CD4-positive, alpha-beta T cell treated with Interleukin-2 at 100 ng/mL for 4 hours (primary cell): ENCODE data around the gene ALDH1A3.

Experiments
- DNase-seq: peaks from one replicate; pipeline ENCODE4 v3.0.0-alpha.2; 2020; ENCODE audit warnings: low spot score

The ALDH1A3 gene

GRCh38 chr15:100902436-100903167, 23.0 kb downstream of the ALDH1A3 start:
- no peak for DNase-seq

GRCh38 chr15:100903168-100903554, 23.5 kb downstream of the ALDH1A3 start:
- DNase-seq, result no peak

GRCh38 chr15:100905850-100906249, 26.2 kb downstream of the ALDH1A3 start:
- no peak for DNase-seq

- no peak for DNase-seq
Observed at GRCh38 chr15:100908466-100908865, 28.8 kb downstream of the ALDH1A3 start.

- DNase-seq, result no peak
Observed at GRCh38 chr15:100909565-100909964, 29.9 kb downstream of the ALDH1A3 start.

- DNase-seq, result no peak
Observed at GRCh38 chr15:100909989-100910955, 30.6 kb downstream of the ALDH1A3 start.

- no peak for DNase-seq
Observed at GRCh38 chr15:100911086-100911485, 31.5 kb downstream of the ALDH1A3 start.

GRCh38 chr15:100913961-100914360, 34.3 kb downstream of the ALDH1A3 start:
- no peak for DNase-seq

- no peak for DNase-seq
Observed at GRCh38 chr15:100914876-100915275, 35.2 kb downstream of the ALDH1A3 start.

GRCh38 chr15:100918034-100918689, 38.5 kb downstream of the ALDH1A3 start:
- DNase-seq, result peak; percentile 44

- DNase-seq, result no peak
Observed at GRCh38 chr15:100918690-100919480, 39.3 kb downstream of the ALDH1A3 start, which contains the start of gene LRRK1. LRRK1 (plus strand) TSS chr15:100919357; CDS start chr15:100924633, 5,276 bp downstream.

- DNase-seq, result no peak
Observed at GRCh38 chr15:100919481-100920405, 40.1 kb downstream of the ALDH1A3 start.

GRCh38 chr15:100920516-100921135, 41.0 kb downstream of the ALDH1A3 start:
- DNase-seq, result no peak

GRCh38 chr15:100922192-100923040, 42.8 kb downstream of the ALDH1A3 start:
- no peak for DNase-seq

GRCh38 chr15:100923076-100923475, 43.4 kb downstream of the ALDH1A3 start:
- no peak for DNase-seq

GRCh38 chr15:100923902-100924301, 44.3 kb downstream of the ALDH1A3 start:
- DNase-seq, result no peak

GRCh38 chr15:100924436-100924835, 44.8 kb downstream of the ALDH1A3 start:
- DNase-seq, result no peak

GRCh38 chr15:100925480-100925879, 45.8 kb downstream of the ALDH1A3 start:
- DNase-seq, result no peak

- DNase-seq, result no peak
Observed at GRCh38 chr15:100926258-100926657, 46.6 kb downstream of the ALDH1A3 start.
